ENCODE measurements around the gene WIZ.

DNA sequence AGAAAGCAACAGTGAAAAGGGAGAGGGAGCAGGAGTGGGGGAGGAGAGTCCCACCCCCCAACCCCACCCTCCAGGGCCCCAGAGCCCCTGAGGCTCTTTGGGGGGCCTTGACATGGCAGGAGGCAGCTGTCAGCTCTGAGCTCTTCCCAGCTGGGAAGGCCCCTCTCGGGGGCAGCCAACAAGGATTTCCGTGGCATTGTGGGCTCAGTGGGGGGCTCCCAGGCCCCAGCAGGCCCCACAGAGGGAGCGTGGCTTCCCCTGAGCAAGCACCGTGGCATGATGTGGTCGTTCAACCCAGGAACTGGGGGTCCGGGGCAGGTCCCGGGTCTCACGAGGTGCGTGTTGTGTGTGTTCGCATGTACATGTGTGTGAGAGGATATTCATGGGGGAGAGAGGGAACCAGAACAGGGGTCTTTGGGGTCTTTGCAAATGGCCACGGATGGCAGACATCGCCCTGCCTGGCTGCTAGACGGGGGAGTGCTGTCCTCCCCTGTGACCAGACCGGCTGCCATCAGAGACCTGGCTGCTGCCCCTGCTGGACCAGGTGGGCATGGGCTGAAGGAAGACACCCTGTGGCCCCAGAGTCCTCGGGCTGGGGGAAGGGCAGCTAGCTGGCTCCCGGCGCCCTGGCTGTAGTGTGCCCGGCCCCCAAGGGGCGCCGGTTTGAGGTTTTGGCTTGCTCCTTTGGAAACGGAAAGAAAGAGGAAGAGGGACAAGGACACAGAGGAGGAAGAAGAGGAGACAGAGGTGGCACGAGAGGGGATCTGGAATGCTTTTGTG, 27.3 kb downstream of the WIZ start:
- TF ChIP-seq, protein P1, sequence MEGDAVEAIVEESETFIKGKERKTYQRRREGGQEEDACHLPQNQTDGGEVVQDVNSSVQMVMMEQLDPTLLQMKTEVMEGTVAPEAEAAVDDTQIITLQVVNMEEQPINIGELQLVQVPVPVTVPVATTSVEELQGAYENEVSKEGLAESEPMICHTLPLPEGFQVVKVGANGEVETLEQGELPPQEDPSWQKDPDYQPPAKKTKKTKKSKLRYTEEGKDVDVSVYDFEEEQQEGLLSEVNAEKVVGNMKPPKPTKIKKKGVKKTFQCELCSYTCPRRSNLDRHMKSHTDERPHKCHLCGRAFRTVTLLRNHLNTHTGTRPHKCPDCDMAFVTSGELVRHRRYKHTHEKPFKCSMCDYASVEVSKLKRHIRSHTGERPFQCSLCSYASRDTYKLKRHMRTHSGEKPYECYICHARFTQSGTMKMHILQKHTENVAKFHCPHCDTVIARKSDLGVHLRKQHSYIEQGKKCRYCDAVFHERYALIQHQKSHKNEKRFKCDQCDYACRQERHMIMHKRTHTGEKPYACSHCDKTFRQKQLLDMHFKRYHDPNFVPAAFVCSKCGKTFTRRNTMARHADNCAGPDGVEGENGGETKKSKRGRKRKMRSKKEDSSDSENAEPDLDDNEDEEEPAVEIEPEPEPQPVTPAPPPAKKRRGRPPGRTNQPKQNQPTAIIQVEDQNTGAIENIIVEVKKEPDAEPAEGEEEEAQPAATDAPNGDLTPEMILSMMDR (IDR thresholded peaks at IDR 0.05; ENCODE audit: low read depth, low read length, poor library complexity, severe bottlenecking): no peak
- TF ChIP-seq EZH2phosphoT487 (IDR thresholded peaks at IDR 0.05; ENCODE audit: borderline replicate concordance, low read length): no peak

Data from DOHH2 (cell line).